ENCODE results near the gene HNF1A. TPM values are rescaled to one million over a fixed set of nuclear protein-coding genes. Genes with fewer than 3 reads are reported as not detected.

HNF1A gene
- total and polyA plus RNA-seq, 2 of the 13 experiments (the other 11 are each of a cell fraction or from before 2014, with no cell fraction given) = 13.4 to 34.7 TPM

- no peak for TF ChIP-seq MTF2 (CRISPR knock-in tag; IDR thresholded peaks at IDR 0.05; ENCODE audit: borderline replicate concordance)
- peak; percentile 97 for TF ChIP-seq KAT8 (CRISPR knock-in tag; IDR thresholded peaks at IDR 0.05)
- TF ChIP-seq ZNF75D (CRISPR knock-in tag; IDR thresholded peaks at IDR 0.05; ENCODE audit: borderline replicate concordance) = no peak
- TF ChIP-seq ZNF510 (CRISPR knock-in tag; IDR thresholded peaks at IDR 0.05; ENCODE audit: low read depth) = 0 out of 2 replicates have a peak, but pooled peaks have one; percentile 48
- TF ChIP-seq KDM5A (IDR thresholded peaks at IDR 0.05; ENCODE audit: borderline replicate concordance, low read length) = peak; percentile 97
- TF ChIP-seq ZBTB8A (CRISPR knock-in tag; IDR thresholded peaks at IDR 0.05; ENCODE audit: borderline replicate concordance, low read depth) = no peak
- TF ChIP-seq ZNF720 (CRISPR knock-in tag; IDR thresholded peaks at IDR 0.05) = no peak
- TF ChIP-seq, protein P1, sequence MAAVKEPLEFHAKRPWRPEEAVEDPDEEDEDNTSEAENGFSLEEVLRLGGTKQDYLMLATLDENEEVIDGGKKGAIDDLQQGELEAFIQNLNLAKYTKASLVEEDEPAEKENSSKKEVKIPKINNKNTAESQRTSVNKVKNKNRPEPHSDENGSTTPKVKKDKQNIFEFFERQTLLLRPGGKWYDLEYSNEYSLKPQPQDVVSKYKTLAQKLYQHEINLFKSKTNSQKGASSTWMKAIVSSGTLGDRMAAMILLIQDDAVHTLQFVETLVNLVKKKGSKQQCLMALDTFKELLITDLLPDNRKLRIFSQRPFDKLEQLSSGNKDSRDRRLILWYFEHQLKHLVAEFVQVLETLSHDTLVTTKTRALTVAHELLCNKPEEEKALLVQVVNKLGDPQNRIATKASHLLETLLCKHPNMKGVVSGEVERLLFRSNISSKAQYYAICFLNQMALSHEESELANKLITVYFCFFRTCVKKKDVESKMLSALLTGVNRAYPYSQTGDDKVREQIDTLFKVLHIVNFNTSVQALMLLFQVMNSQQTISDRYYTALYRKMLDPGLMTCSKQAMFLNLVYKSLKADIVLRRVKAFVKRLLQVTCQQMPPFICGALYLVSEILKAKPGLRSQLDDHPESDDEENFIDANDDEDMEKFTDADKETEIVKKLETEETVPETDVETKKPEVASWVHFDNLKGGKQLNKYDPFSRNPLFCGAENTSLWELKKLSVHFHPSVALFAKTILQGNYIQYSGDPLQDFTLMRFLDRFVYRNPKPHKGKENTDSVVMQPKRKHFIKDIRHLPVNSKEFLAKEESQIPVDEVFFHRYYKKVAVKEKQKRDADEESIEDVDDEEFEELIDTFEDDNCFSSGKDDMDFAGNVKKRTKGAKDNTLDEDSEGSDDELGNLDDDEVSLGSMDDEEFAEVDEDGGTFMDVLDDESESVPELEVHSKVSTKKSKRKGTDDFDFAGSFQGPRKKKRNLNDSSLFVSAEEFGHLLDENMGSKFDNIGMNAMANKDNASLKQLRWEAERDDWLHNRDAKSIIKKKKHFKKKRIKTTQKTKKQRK (IDR thresholded peaks at IDR 0.05; ENCODE audit: low read length) = no peak
- TF ChIP-seq, protein P2, sequence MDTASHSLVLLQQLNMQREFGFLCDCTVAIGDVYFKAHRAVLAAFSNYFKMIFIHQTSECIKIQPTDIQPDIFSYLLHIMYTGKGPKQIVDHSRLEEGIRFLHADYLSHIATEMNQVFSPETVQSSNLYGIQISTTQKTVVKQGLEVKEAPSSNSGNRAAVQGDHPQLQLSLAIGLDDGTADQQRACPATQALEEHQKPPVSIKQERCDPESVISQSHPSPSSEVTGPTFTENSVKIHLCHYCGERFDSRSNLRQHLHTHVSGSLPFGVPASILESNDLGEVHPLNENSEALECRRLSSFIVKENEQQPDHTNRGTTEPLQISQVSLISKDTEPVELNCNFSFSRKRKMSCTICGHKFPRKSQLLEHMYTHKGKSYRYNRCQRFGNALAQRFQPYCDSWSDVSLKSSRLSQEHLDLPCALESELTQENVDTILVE (CRISPR knock-in tag; IDR thresholded peaks at IDR 0.05) = peak; percentile 67; the same call in 1 of the 2 replicates
- no peak for TF ChIP-seq SYNCRIP (IDR thresholded peaks at IDR 0.05; ENCODE audit: insufficient read depth, low read depth, low read length)
- no peak for TF ChIP-seq ZNF569 (CRISPR knock-in tag; IDR thresholded peaks at IDR 0.05; ENCODE audit: borderline replicate concordance)
- no peak for TF ChIP-seq SP2 (CRISPR knock-in tag; IDR thresholded peaks at IDR 0.05)
- no peak for TF ChIP-seq ARNT (IDR thresholded peaks at IDR 0.05)
- TF ChIP-seq TP53 (CRISPR knock-in tag; conservative IDR thresholded peaks at IDR 0.05) = no peak
- no peak for TF ChIP-seq ETV6 (CRISPR knock-in tag; conservative IDR thresholded peaks at IDR 0.05)
- no peak for TF ChIP-seq GFI1 (CRISPR knock-in tag; IDR thresholded peaks at IDR 0.05; ENCODE audit: borderline replicate concordance)
- TF ChIP-seq ZNF670 (CRISPR knock-in tag; IDR thresholded peaks at IDR 0.05; ENCODE audit: borderline replicate concordance) = no peak
- no peak for TF ChIP-seq ZNF766 (CRISPR knock-in tag; IDR thresholded peaks at IDR 0.05; ENCODE audit: borderline replicate concordance)
- TF ChIP-seq ZKSCAN8 (CRISPR knock-in tag; IDR thresholded peaks at IDR 0.05; ENCODE audit: borderline replicate concordance) = no peak
- no peak for TF ChIP-seq PLRG1 (conservative IDR thresholded peaks at IDR 0.05)
- no peak for TF ChIP-seq IKZF1 (IDR thresholded peaks at IDR 0.05)
- peak; percentile 49; the same call in 1 of the 2 replicates for TF ChIP-seq ZBTB20 (CRISPR knock-in tag; IDR thresholded peaks at IDR 0.05; ENCODE audit: borderline replicate concordance, low read depth)
- TF ChIP-seq LCORL (IDR thresholded peaks at IDR 0.05) = no peak
- no peak for TF ChIP-seq LCORL (CRISPR knock-in tag; IDR thresholded peaks at IDR 0.05)
- TF ChIP-seq ZNF234 (CRISPR knock-in tag; conservative IDR thresholded peaks at IDR 0.05) = no peak
Measured at GRCh38 chr12:121015825-121016766, 37.8 kb downstream of the HNF1A start, which contains the start of gene C12orf43 (continued).

Data from HepG2 (cell line).